Ramos (cell line): ENCODE results near the gene ANKK1.

Experiments
- in situ Hi-C: fragments of 300-500 bp; cut with MboI; formaldehyde crosslinking; loops from one replicate; pipeline ENCODE4 v1.14.3; 2022; ENCODE audit warnings: low sequenced_read_pairs; ENCODE audit not compliant: unreplicated experiment

ANKK1 gene

DNA sequence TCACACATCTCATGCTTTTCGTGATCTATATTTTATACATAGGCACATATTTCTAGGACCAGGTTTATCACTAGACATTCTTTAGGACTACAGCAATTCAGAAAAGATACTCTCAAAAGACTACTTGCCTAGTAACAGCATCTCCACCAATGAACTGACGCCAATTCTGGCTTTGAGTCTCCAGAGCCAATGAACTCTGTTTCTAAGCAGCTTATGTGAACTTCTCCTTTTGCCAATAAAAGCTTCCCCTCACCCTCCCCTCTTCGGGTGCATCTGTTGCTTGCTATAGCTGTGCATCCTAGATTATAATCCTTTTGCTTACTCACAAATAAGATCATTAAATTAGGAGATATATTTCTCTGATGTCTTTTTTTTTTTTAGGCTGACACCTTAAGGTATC, 11.4 kb upstream of the ANKK1 start:
- in situ Hi-C loops, result no loop called here

DNA sequence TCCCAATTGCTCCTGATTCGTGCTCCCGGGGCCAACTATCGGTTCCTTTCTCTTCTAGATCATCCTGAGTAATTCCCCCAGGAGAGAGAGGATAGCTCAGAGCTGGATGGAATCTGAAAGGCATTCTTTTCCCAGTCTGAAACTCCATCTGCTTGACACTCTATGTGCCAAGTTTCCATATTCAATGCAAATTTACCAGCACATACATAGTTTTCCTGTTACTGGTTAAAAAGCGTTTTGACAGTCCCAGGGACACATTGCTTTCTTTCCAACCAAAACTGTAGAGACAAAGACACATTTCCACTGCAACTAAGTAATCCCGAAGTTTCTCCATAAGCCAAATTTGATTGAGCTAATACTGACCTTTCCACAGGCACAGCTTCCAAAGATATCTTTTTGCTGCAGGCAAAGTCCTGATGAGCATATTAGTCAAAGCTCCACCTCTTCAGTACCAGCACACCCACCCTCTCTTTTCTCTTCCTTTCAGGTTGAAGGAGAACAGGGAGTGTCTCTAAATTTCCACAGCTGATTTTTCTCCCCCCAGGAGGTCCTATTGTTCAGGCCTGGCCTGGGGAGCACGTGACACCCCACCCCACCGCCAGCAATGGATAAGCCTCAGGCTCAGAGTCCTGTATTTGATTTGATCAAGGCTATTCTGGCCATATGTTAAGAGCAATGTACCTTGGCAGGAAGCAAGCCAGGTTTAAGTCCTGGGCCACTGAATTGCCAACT, 9.7 kb upstream of the ANKK1 start:
- in situ Hi-C loops, result no loop called here

DNA sequence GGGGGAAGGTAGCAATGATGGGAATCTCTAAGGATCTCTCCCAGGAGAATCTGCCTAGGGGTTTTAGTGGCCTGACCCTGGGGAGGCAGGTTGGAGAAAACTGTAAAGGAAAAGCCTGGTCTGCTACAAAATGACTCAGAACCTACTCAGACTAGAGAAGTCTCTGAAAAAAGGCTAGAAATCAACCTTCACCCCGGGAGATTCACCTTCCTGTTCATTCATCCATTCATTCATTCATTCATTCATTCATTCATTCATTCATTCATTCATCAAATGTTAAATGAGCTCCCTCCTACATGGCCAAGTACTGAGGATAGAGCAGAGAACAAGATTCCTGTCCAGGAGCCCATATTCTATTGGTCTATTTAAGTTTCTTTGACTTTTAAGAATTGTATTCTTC, 8.9 kb upstream of the ANKK1 start:
- in situ Hi-C loops, result no loop called here

DNA sequence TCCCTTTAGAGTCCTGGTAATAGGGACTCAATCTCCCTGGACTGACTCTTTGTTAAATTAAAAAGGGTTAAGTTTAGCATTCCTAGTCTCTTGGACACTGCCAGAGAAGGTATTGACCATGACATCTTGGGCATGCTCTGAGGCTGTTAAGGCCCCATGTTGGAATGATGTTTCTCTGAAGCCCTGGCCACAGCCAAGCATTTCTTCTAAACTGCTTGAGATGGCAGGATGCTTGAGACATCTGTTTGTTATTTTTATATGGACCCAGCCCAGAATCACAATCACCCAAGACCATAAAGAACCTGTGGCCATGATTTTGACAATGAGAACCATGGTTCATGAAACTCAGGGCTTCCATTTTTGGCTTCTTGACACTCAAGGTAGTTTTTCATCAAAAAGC, 5.5 kb upstream of the ANKK1 start:
- in situ Hi-C loops, result no loop called here

GRCh38 chr11:113384551-113384950, 3.0 kb upstream of the ANKK1 start:
- in situ Hi-C loops, result no loop called here

- in situ Hi-C loops, result no loop called here
Observed at GRCh38 chr11:113385749-113386148, 1.8 kb upstream of the ANKK1 start.

GRCh38 chr11:113386866-113387265, 713 bp upstream of the ANKK1 start:
- in situ Hi-C loops, result no loop called here

- in situ Hi-C loops, result no loop called here
Observed at GRCh38 chr11:113389272-113389671, 1.7 kb downstream of the ANKK1 start.

DNA sequence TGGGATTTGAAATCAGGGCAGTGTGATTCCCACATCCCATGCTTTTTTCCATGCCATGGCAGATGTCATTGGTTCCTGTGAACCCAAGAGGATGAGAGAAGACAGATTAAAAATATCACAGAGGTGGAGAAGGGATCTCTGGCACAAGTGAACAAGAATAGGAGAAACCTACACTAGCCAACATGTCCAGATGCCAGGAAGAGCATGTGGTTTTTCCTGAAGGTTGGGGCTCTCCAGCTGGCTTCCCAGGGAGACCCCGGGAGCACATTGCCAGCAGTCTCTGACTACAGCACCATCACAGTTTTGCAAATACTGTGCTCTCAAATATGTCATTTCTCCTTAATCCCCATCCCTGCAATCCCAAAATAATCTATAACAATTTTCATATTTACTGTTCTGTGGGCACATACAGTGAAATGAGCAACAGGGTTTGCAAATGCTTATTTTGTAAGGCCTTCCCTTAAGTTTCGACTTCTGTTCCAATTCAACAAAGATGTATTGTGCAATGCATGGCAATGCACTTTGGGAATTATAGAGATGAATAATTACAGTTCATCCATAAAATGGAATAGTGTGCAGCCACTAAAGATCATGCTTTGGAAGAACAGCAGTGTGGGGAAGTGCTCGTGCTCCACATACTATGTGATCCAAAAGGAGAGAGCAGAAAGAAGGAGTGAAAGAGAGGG, 4.8 kb downstream of the ANKK1 start:
- in situ Hi-C loops, result no loop called here

GRCh38 chr11:113393501-113393985, 6.0 kb downstream of the ANKK1 start:
- in situ Hi-C loops, result no loop called here

- in situ Hi-C loops, result no loop called here
Observed at GRCh38 chr11:113394919-113395318, 7.3 kb downstream of the ANKK1 start.

GRCh38 chr11:113395782-113396336, 8.3 kb downstream of the ANKK1 start:
- in situ Hi-C loops, result no loop called here

GRCh38 chr11:113396690-113397089, 9.1 kb downstream of the ANKK1 start:
- in situ Hi-C loops, result no loop called here

DNA sequence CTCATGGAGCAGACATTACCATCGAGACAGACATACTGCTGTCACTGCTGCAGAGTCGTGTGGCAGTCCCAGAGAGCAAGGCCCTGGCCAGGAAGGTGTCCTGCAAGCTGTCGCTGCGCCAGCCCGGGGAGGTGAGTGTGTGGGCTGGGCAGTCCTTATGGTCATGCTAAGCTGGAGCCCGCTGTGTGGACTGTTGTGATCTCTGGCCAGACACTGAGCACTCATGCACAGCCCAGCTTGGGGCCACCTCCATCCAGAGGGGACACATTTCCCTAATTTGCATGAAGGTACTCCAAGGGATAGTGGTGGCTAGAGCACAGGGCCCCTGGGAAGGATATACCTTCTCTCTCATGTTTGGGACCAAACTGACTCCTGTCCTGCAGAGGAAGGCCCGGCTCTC, 9.6 kb downstream of the ANKK1 start:
- in situ Hi-C loops, result no loop called here

- in situ Hi-C loops, result no loop called here
Observed at GRCh38 chr11:113397821-113398220, 10.2 kb downstream of the ANKK1 start.

DNA sequence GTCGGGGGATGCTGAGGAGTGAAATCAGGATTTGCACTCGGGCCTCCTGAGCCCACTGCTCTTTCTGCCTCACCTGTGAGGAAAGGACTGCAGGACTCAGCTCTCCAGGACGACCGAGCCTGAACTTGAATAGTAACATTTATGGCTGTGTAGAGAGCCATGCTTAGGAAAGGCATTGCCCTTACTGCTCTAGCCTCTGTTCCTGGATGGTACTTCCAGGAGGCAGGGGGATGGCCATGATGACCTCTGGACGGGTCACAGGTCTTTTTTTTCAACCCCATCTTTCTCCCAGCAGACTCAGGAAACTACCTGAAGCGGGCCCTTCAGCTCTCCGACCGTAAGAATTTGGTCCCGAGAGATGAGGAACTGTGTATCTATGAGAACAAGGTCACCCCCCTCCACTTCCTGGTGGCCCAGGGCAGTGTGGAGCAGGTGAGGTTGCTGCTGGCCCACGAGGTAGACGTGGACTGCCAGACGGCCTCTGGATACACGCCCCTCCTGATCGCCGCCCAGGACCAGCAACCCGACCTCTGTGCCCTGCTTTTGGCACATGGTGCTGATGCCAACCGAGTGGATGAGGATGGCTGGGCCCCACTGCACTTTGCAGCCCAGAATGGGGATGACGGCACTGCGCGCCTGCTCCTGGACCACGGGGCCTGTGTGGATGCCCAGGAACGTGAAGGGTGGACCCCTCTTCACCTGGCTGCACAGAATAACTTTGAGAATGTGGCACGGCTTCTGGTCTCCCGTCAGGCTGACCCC, 11.3 kb downstream of the ANKK1 start:
- in situ Hi-C loops, result no loop called here

DNA sequence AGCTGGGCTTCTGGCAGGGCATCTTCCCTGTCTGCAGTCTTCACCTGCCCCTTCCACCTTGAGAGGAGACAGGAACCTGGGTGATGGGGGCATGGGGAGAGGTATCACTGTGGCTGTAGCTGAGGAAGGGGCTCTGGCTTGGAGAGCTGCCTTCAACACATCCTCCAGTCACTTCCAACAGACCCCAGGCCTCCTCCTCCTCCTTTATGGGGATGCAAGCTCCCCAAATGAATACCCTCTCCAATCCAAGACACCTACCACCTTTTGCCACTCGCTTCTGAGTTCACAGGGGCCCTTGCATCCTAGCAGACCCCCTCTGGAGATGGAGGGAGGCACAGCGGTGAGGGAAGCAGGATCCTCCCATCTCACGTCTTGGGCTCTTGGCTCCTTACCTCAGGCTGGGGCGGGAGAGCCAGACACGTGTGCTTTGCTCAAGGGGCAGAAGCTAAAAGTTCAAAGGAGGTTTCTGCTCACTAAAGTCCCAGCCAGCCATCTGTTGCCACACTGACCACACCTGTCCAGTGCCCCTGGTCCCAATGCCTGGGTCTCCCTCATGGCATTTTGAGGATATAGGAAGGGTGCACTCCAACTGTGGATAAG, 13.2 kb downstream of the ANKK1 start:
- in situ Hi-C loops, result no loop called here

GRCh38 chr11:113401718-113402117, 14.1 kb downstream of the ANKK1 start:
- in situ Hi-C loops, result no loop called here

DNA sequence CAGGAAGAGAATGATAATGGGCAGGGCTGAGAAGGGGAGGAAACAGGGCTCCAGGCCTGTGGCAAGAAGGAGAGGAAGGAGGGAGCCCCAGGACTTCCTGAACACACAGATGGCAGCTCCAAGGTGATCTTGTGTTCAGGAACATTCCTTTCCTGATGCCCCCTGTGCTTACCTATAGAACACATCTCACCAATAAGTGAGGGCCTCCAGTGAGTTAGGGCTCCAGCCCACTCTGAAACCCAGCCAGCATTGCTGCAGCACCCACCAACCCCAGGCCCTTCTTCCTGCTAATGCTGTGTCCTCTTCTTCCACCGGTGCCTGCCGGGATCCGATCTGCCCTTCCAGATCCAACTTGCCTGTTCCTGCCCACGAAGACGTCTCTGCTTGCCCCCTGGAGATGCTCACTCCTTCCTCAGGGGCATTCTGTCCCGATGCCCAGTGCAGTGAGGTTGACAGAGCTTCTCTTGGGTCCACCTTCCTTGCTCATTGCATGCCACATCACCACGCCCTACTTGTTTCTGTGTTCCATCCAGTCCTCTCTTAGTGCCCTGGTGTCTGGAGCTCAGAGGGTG, 17.4 kb downstream of the ANKK1 start:
- in situ Hi-C loops, result no loop called here
